BJ (cell line): ENCODE data around the gene URB2. TPM values are rescaled to one million over a fixed set of nuclear protein-coding genes. Genes with fewer than 3 reads are reported as not detected.

ENCODE experiments used
- CTCF ChIA-PET: fragments of 350-600 bp; formaldehyde crosslinking; extraction: SDS; loops from one replicate; lab custom pipeline; 2021; ENCODE audit warnings: antibody characterized with exemption, inconsistent platforms; lab: Yijun Ruan, JAX
- POLR2A ChIA-PET: fragments of 300-600 bp; sonication (Branson Sonifier 250); formaldehyde crosslinking; extraction: SDS; loops from one replicate; lab custom pipeline; 2021; ENCODE audit warnings: antibody characterized with exemption; lab: Charles Lee
- DNase-seq: peaks from one replicate; pipeline ENCODE4 v3.0.0-alpha.2; 2011; ENCODE audit warnings: low read depth
- H3K27me3 ChIP-seq: 2 replicates; pipeline ENCODE4 v1.6.0; 2011; ENCODE audit warnings: low read length; ENCODE audit not compliant: control insufficient read depth, insufficient read depth
- H3K36me3 ChIP-seq: 2 replicates; pipeline ENCODE4 v1.5.1; 2011; ENCODE audit warnings: low read length; ENCODE audit not compliant: control insufficient read depth, insufficient read depth
- H3K4me3 ChIP-seq: 2 replicates; pipeline ENCODE4 v1.5.1; 2011; ENCODE audit warnings: low read depth, mild to moderate bottlenecking, control low read depth, low read length
- polyA plus RNA-seq: library from polyadenylated mRNA; depleted of rRNA; stranded (reverse); fragments of >200 nt; gene quantifications from 2 replicates; pipeline ENCODE4 v1.2.3, GENCODE V29; 2011
- TF ChIP-seq, protein P1 (sequence below): IDR thresholded peaks from 2 replicates; pipeline ENCODE4 v1.5.1; 2011; ENCODE audit warnings: low read depth, mild to moderate bottlenecking, control low read depth, inconsistent platforms, low read length, moderate library complexity; ENCODE audit not compliant: insufficient read depth

URB2 gene
- polyA plus RNA-seq, 1 experiment, result 5.2 TPM

DNA sequence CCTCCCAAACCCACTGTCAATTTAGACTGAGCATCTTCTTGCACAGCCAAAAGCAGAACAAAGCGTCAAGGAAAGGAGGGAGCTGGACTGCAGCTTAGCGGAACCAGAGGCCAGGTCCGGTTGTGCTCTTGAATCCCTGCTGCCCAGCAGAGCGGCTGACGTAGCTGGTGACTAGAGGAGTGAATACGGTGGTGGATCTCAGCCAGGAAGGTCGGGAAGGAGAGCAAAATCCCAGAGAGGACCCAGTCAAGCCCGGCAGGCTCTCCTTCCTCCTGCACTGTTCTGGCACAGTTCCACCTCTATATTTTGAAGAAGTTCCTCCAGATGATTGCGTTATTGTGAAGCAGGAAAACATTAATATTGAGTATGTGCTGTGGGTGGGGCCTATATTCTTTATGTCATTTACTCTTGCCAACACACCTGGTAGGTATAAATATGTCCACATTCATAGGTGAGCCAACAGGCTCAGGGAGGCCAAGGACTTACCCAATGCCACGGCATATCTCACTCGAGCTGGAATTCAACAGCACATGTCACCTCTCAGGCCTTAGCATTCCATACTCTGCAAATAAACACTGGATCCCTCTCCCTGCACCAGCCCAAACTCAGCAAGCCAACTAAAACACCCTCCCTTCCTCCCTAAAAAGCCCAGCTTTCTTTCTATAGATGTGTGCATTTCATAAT, 43.9 kb upstream of the URB2 start:
- TF ChIP-seq, protein P1, sequence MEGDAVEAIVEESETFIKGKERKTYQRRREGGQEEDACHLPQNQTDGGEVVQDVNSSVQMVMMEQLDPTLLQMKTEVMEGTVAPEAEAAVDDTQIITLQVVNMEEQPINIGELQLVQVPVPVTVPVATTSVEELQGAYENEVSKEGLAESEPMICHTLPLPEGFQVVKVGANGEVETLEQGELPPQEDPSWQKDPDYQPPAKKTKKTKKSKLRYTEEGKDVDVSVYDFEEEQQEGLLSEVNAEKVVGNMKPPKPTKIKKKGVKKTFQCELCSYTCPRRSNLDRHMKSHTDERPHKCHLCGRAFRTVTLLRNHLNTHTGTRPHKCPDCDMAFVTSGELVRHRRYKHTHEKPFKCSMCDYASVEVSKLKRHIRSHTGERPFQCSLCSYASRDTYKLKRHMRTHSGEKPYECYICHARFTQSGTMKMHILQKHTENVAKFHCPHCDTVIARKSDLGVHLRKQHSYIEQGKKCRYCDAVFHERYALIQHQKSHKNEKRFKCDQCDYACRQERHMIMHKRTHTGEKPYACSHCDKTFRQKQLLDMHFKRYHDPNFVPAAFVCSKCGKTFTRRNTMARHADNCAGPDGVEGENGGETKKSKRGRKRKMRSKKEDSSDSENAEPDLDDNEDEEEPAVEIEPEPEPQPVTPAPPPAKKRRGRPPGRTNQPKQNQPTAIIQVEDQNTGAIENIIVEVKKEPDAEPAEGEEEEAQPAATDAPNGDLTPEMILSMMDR, result no peak
- CTCF ChIA-PET, result no interaction called here
- H3K27me3 ChIP-seq, result no peaks in the 10 kb centered on the region
- no peak for DNase-seq
- no peaks in the 10 kb centered on the region for H3K36me3 ChIP-seq
- no peak overlapping the region for H3K4me3 ChIP-seq
- POLR2A ChIA-PET, result no interaction called here

DNA sequence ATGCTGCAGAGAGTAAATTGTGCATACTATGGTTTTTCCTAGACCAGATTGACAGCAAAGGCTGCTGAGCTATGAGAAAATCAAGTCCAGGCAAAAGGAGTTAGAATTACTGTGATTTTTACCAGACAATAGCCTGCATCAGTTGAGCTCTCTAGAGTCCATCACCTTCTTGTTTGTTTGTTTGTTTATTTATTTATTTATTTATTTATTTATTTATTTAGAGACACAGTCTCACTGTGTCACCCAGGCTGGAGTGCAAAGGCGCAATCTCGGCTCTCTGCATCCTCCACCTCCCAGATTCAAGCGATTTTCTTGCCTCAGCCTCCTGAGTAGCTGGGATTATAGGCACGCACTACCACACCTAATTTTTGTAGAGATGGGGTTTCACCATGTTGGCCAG, 43.3 kb upstream of the URB2 start:
- Histone ChIP-seq H3K36me3 (no peaks in the 10 kb centered on the region), H3K27me3 (no peaks in the 10 kb centered on the region), H3K4me3 (no peak overlapping the region)
- DNase-seq, result no peak
- ChIA-PET POLR2A (no interaction called here), CTCF (interaction anchor here (0.6 kb wide), 1 partner anchor 1217 kb away, joined by 4 read pairs; no protein-coding TSS in a partner anchor)
- TF ChIP-seq, protein P1, result no peak

DNA sequence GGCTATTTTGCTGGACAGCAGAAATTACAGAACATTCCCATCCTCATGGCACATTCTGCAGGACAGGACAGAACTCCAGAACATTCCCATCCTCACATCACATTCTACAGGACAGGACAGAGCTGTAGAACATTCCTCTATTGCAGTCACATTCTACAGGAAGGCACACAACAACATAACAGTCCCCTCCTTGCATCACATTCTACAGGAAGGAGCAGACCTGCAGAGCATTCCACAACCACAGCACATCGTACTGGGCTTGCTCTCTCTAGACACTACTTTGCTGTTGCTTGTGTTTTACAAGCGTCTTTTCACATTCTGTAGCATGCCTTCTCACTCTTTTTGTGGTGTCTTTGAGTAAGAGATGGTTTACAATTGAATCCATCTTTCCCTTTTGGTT, 40.7 kb upstream of the URB2 start:
- Histone ChIP-seq H3K27me3 (no peaks in the 10 kb centered on the region), H3K4me3 (no peak overlapping the region), H3K36me3 (no peaks in the 10 kb centered on the region)
- DNase-seq, result no peak
- POLR2A ChIA-PET, result interaction anchor here (0.7 kb wide), 1 partner anchor 269 kb away, joined by 5 read pairs; no protein-coding TSS in a partner anchor
- CTCF ChIA-PET, result no interaction called here
- TF ChIP-seq, protein P1, result no peak

DNA sequence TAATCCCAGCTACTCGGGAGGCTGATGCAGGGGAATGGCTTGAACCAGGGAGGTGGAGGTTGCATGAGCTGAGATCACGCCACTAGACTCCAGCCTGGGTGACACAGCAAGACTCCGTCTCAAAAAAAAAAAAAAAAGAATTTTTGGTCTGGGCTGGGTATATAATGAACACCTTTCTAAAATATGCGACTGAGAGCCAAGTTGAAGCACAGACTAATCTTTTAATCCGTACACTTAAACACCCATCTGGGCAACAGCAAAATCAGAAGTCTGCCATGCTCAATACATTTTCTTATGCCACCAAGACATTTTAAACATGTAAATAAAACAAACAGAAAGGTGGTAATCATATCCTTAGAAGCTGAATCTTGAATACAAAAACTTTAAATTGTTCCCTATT, 35.9 kb upstream of the URB2 start:
- TF ChIP-seq, protein P1, result no peak
- Histone ChIP-seq H3K36me3 (peaks cover 9% of the 10 kb centered on the region), H3K27me3 (no peaks in the 10 kb centered on the region), H3K4me3 (no peak overlapping the region)
- CTCF ChIA-PET, result no interaction called here
- POLR2A ChIA-PET, result no interaction called here
- DNase-seq, result no peak

DNA sequence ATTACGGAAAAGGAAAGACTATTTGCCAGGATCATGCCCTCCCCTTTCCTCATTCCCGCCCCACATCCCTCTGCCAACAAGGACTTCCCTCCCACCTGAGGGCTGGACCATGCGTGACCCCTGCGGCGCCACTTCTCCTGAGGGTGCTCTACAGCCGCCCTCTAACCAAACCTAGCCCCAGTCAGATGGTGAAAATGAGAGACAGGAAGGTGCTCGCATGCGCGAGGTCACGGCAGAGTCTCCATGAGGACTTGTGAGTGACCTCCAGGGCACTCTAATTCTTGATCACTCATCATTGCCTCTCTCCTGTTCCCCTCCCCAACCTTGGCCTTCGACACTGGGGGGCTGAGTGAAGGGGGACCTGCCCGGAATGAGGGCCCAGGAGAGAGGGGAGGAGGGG, 32.2 kb upstream of the URB2 start:
- DNase-seq, result no peak
- TF ChIP-seq, protein P1, result no peak
- Histone ChIP-seq H3K36me3 (peaks cover 9% of the 10 kb centered on the region), H3K27me3 (no peaks in the 10 kb centered on the region), H3K4me3 (no peak overlapping the region)
- POLR2A ChIA-PET, result no interaction called here
- CTCF ChIA-PET, result no interaction called here
